Hepatocyte (in vitro differentiated cells): Measurements from ENCODE around the gene COX10. TPM values are rescaled to one million over a fixed set of nuclear protein-coding genes. Genes with fewer than 3 reads are reported as not detected.

ENCODE experiments used
- DNase-seq: peaks from one replicate; pipeline ENCODE4 v3.0.0-alpha.2; 2016; ENCODE audit warnings: low spot score
- H2AFZ ChIP-seq: fragments of 200-600 bp; sonication (generic); 2 replicates; pipeline ENCODE4 v1.6.0; 2016; ENCODE audit warnings: antibody characterized with exemption, mild to moderate bottlenecking
- H3K27ac ChIP-seq: fragments of 200-600 bp; sonication (generic); 2 replicates; pipeline ENCODE4 v1.5.1; 2016; ENCODE audit warnings: mild to moderate bottlenecking
- H3K27me3 ChIP-seq: fragments of 200-600 bp; sonication (generic); 2 replicates; pipeline ENCODE4 v1.6.1; 2016
- H3K36me3 ChIP-seq: fragments of 200-600 bp; sonication (generic); replicated peaks from 2 replicates; pipeline ENCODE4 v1.5.1; 2016; ENCODE audit warnings: low read depth; ENCODE audit not compliant: insufficient read depth
- H3K4me1 ChIP-seq: fragments of 200-600 bp; sonication (generic); 2 replicates; pipeline ENCODE4 v1.5.1; 2016; ENCODE audit warnings: mild to moderate bottlenecking, moderate library complexity; ENCODE audit not compliant: insufficient read depth
- H3K4me2 ChIP-seq: fragments of 200-600 bp; sonication (generic); 2 replicates; pipeline ENCODE4 v1.6.0; 2016
- H3K4me3 ChIP-seq: fragments of 200-600 bp; sonication (generic); 2 replicates; pipeline ENCODE4 v1.5.1; 2016; ENCODE audit warnings: mild to moderate bottlenecking
- H3K79me2 ChIP-seq: fragments of 200-600 bp; sonication (generic); 2 replicates; pipeline ENCODE4 v1.6.0; 2017; ENCODE audit warnings: mild to moderate bottlenecking
- H3K9me2 ChIP-seq: fragments of 200-600 bp; sonication (generic); replicated peaks from 2 replicates; pipeline ENCODE4 v1.6.0; 2017; ENCODE audit warnings: mild to moderate bottlenecking; ENCODE audit not compliant: insufficient read depth
- H3K9me3 ChIP-seq: fragments of 200-600 bp; sonication (generic); 2 replicates; pipeline ENCODE4 v1.5.1; 2016; ENCODE audit warnings: low read depth, mild to moderate bottlenecking
- H4K20me1 ChIP-seq: fragments of 200-600 bp; sonication (generic); 2 replicates; pipeline ENCODE4 v1.6.0; 2016; ENCODE audit warnings: mild to moderate bottlenecking; ENCODE audit not compliant: insufficient read depth, poor library complexity, severe bottlenecking
- EZH2 ChIP-seq: fragments of 200-600 bp; sonication (generic); IDR thresholded peaks from 2 replicates; pipeline ENCODE4 v1.6.1; 2016; ENCODE audit warnings: antibody characterized with exemption, mild to moderate bottlenecking, borderline replicate concordance
- EZH2phosphoT487 ChIP-seq: fragments of 200-600 bp; sonication (generic); IDR thresholded peaks from one replicate; pipeline ENCODE4 v1.6.1; 2018; ENCODE audit warnings: antibody characterized with exemption, mild to moderate bottlenecking, low read depth, moderate library complexity; ENCODE audit not compliant: unreplicated experiment, severe bottlenecking
- WGBS: methylation state at CpG from one replicate; pipeline ENCODE4 v1.1.6; 2016; ENCODE audit warnings: low lambda C conversion rate; ENCODE audit errors: missing lambda C conversion rate; 5-methylcytosine and 5-hydroxymethylcytosine counted together
- polyA plus RNA-seq: library from polyadenylated mRNA; unstranded; fragments of >200 nt; fragmentation: Nextera tagmentation; extraction: Ambion mirVana; gene quantifications from 2 replicates; pipeline ENCODE4 v1.2.1, GENCODE V29; 2016
- total RNA-seq: library from RNA; depleted of rRNA; stranded (reverse); fragments of >200 nt; gene quantifications from 2 replicates; pipeline ENCODE4 v1.2.3, GENCODE V29; 2014
- TF ChIP-seq, protein P1 (sequence below): fragments of 200-600 bp; sonication (generic); IDR thresholded peaks from 2 replicates; pipeline ENCODE4 v1.5.1; 2016; ENCODE audit warnings: antibody characterized with exemption, mild to moderate bottlenecking; ENCODE audit not compliant: poor library complexity

The COX10 gene
- total and polyA plus RNA-seq, 2 experiments from 2014 or later = 23.2 to 27.6 TPM

GRCh38 chr17:14107889-14108288 lies 38.6 kb downstream of the COX10 start:
- Histone ChIP-seq H3K27ac (no peak overlapping the region), H3K9me2 (no peaks in the 10 kb centered on the region), H3K4me2 (no peak overlapping the region), H3K4me1 (no peaks in the 10 kb centered on the region), H3K36me3 (no peaks in the 10 kb centered on the region), H3K9me3 (no peaks in the 10 kb centered on the region), H3K4me3 (no peak overlapping the region), H2AFZ (no peak overlapping the region), H3K27me3 (no peaks in the 10 kb centered on the region), H4K20me1 (no peaks in the 10 kb centered on the region), H3K79me2 (peaks cover 30% of the 10 kb centered on the region)
- TF ChIP-seq EZH2 (no peak), EZH2phosphoT487 (no peak)
- TF ChIP-seq, protein P1, sequence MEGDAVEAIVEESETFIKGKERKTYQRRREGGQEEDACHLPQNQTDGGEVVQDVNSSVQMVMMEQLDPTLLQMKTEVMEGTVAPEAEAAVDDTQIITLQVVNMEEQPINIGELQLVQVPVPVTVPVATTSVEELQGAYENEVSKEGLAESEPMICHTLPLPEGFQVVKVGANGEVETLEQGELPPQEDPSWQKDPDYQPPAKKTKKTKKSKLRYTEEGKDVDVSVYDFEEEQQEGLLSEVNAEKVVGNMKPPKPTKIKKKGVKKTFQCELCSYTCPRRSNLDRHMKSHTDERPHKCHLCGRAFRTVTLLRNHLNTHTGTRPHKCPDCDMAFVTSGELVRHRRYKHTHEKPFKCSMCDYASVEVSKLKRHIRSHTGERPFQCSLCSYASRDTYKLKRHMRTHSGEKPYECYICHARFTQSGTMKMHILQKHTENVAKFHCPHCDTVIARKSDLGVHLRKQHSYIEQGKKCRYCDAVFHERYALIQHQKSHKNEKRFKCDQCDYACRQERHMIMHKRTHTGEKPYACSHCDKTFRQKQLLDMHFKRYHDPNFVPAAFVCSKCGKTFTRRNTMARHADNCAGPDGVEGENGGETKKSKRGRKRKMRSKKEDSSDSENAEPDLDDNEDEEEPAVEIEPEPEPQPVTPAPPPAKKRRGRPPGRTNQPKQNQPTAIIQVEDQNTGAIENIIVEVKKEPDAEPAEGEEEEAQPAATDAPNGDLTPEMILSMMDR = no peak
- no peak for DNase-seq

- TF ChIP-seq EZH2phosphoT487 (no peak), EZH2 (no peak)
- TF ChIP-seq, protein P1 = no peak
- Histone ChIP-seq H3K79me2 (peaks cover 32% of the 10 kb centered on the region), H3K4me1 (no peaks in the 10 kb centered on the region), H4K20me1 (no peaks in the 10 kb centered on the region), H3K9me3 (no peaks in the 10 kb centered on the region), H3K36me3 (no peaks in the 10 kb centered on the region), H2AFZ (no peak overlapping the region), H3K27me3 (no peaks in the 10 kb centered on the region), H3K4me2 (no peak overlapping the region), H3K4me3 (no peak overlapping the region), H3K27ac (no peak overlapping the region), H3K9me2 (no peaks in the 10 kb centered on the region)
- DNase-seq = no peak
- 86% methylated on average over 2 of the region's 2 CpGs for WGBS
Measured at GRCh38 chr17:14112407-14112806, 43.1 kb downstream of the COX10 start.

GRCh38 chr17:14113137-14113536 lies 43.8 kb downstream of the COX10 start:
- TF ChIP-seq EZH2 (no peak), EZH2phosphoT487 (no peak)
- TF ChIP-seq, protein P1 = no peak
- Histone ChIP-seq H3K27me3 (no peaks in the 10 kb centered on the region), H3K4me3 (no peak overlapping the region), H4K20me1 (no peaks in the 10 kb centered on the region), H2AFZ (no peak overlapping the region), H3K9me2 (no peaks in the 10 kb centered on the region), H3K27ac (no peak overlapping the region), H3K79me2 (peaks cover 29% of the 10 kb centered on the region), H3K9me3 (no peaks in the 10 kb centered on the region), H3K36me3 (no peaks in the 10 kb centered on the region), H3K4me1 (no peaks in the 10 kb centered on the region), H3K4me2 (no peak overlapping the region)
- DNase-seq = no peak
- WGBS = 89% methylated on average over 1 of the region's 1 CpG
